ENCODE data around the gene PKN3. TPM values are rescaled to one million over a fixed set of nuclear protein-coding genes. Genes with fewer than 3 reads are reported as not detected.

The PKN3 gene
- total and polyA plus RNA-seq, 2 of the 13 experiments (the other 11 are each of a cell fraction or from before 2014, with no cell fraction given): 10.5 to 13.2 TPM

DNA sequence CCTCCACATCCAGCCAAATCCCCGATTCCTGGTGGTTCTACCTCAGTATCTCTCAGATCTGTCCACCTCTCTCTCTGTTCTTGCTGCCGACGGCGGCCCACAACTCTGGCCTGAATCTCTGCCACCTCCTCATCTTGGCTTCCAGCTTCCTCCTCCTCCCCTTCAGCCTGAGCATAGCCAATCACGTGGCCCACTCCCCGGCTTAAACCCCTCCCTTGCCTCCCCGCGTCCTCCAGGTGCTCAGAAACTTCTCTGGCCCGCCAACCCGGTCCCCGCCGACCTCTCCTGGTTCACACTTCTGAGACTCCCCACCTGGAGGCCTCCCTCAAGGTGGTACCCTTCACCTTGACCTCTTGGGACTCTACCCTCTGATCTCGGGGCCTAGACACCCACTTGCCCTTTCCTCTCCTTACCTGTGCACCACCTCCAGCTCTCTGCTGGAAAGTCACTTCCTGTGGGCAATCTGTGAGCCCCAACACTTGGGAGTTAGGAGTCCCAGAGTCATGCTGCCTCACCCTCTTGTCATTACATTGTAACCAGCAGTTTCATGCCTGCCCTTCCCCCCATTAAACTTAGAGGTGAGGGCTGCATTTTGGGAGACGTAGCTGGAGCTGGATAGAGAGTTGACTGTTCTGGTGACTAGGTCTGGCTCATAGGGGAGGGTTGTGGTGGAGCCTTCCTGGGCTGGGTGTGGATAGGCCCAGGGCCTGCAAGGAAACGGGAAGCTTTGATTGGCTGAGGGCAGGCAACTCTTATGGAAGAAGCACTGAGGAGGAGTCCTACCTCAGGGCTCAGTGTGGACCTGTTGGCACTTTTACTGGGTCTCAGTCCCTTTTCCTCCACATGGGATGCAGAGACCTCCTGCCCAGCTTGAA lies 17.7 kb upstream of the PKN3 start (continued):
- TF ChIP-seq, protein P1, sequence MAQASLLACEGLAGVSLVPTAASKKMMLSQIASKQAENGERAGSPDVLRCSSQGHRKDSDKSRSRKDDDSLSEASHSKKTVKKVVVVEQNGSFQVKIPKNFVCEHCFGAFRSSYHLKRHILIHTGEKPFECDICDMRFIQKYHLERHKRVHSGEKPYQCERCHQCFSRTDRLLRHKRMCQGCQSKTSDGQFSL (CRISPR knock-in tag; IDR thresholded peaks at IDR 0.05): no peak
- TF ChIP-seq NR2F1 (CRISPR knock-in tag; IDR thresholded peaks at IDR 0.05): no peak
- TF ChIP-seq NR1H2 (CRISPR knock-in tag; IDR thresholded peaks at IDR 0.05; ENCODE audit: borderline replicate concordance, low read depth): 0 out of 2 replicates have a peak, but pooled peaks have one; percentile 46
- no peak; the same call in 1 of the 2 replicates for TF ChIP-seq POGZ (CRISPR knock-in tag; IDR thresholded peaks at IDR 0.05)
- no peak for TF ChIP-seq TOE1 (CRISPR knock-in tag; IDR thresholded peaks at IDR 0.05)
- no peak for TF ChIP-seq REL (CRISPR knock-in tag; conservative IDR thresholded peaks at IDR 0.05)
- TF ChIP-seq TAF1 (CRISPR knock-in tag; IDR thresholded peaks at IDR 0.05): peak; percentile 43
- TF ChIP-seq NFYB (CRISPR knock-in tag; IDR thresholded peaks at IDR 0.05): peak; percentile 62
- 0 out of 2 replicates have a peak, but pooled peaks have one; percentile 32 for TF ChIP-seq AKAP8 (CRISPR knock-in tag; IDR thresholded peaks at IDR 0.05)
- TF ChIP-seq RBAK (CRISPR knock-in tag; IDR thresholded peaks at IDR 0.05): no peak
- TF ChIP-seq ZNF781 (CRISPR knock-in tag; IDR thresholded peaks at IDR 0.05; ENCODE audit: borderline replicate concordance, not compliant biosample characterization): no peak
- peak; percentile 93 for TF ChIP-seq ZFX (CRISPR knock-in tag; IDR thresholded peaks at IDR 0.05; ENCODE audit: low read depth)
- TF ChIP-seq ZNF253 (CRISPR knock-in tag; IDR thresholded peaks at IDR 0.05; ENCODE audit: borderline replicate concordance): no peak
- peak; percentile 71 for TF ChIP-seq TBX2 (CRISPR knock-in tag; IDR thresholded peaks at IDR 0.05; ENCODE audit: borderline replicate concordance)
- TF ChIP-seq, protein P2, sequence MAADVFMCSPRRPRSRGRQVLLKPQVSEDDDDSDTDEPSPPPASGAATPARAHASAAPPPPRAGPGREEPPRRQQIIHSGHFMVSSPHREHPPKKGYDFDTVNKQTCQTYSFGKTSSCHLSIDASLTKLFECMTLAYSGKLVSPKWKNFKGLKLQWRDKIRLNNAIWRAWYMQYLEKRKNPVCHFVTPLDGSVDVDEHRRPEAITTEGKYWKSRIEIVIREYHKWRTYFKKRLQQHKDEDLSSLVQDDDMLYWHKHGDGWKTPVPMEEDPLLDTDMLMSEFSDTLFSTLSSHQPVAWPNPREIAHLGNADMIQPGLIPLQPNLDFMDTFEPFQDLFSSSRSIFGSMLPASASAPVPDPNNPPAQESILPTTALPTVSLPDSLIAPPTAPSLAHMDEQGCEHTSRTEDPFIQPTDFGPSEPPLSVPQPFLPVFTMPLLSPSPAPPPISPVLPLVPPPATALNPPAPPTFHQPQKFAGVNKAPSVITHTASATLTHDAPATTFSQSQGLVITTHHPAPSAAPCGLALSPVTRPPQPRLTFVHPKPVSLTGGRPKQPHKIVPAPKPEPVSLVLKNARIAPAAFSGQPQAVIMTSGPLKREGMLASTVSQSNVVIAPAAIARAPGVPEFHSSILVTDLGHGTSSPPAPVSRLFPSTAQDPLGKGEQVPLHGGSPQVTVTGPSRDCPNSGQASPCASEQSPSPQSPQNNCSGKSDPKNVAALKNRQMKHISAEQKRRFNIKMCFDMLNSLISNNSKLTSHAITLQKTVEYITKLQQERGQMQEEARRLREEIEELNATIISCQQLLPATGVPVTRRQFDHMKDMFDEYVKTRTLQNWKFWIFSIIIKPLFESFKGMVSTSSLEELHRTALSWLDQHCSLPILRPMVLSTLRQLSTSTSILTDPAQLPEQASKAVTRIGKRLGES (CRISPR knock-in tag; IDR thresholded peaks at IDR 0.05; ENCODE audit: borderline replicate concordance): no peak
- TF ChIP-seq, protein P3, sequence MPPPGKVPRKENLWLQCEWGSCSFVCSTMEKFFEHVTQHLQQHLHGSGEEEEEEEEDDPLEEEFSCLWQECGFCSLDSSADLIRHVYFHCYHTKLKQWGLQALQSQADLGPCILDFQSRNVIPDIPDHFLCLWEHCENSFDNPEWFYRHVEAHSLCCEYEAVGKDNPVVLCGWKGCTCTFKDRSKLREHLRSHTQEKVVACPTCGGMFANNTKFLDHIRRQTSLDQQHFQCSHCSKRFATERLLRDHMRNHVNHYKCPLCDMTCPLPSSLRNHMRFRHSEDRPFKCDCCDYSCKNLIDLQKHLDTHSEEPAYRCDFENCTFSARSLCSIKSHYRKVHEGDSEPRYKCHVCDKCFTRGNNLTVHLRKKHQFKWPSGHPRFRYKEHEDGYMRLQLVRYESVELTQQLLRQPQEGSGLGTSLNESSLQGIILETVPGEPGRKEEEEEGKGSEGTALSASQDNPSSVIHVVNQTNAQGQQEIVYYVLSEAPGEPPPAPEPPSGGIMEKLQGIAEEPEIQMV (CRISPR knock-in tag; IDR thresholded peaks at IDR 0.05; ENCODE audit: low read depth): no peak
- TF ChIP-seq BORCS8-MEF2B (CRISPR knock-in tag; IDR thresholded peaks at IDR 0.05): 0 out of 2 replicates have a peak, but pooled peaks have one; percentile 40
- no peak for TF ChIP-seq MTA3 (CRISPR knock-in tag; IDR thresholded peaks at IDR 0.05)
- no peak for TF ChIP-seq PLRG1 (conservative IDR thresholded peaks at IDR 0.05)
- no peak for TF ChIP-seq ZNF367 (CRISPR knock-in tag; IDR thresholded peaks at IDR 0.05; ENCODE audit: borderline replicate concordance)
- no peak for TF ChIP-seq IKZF4 (CRISPR knock-in tag; IDR thresholded peaks at IDR 0.05; ENCODE audit: borderline replicate concordance, low read depth, not compliant biosample characterization)
- TF ChIP-seq, protein P4, sequence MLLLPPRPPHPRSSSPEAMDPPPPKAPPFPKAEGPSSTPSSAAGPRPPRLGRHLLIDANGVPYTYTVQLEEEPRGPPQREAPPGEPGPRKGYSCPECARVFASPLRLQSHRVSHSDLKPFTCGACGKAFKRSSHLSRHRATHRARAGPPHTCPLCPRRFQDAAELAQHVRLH (CRISPR knock-in tag; IDR thresholded peaks at IDR 0.05; ENCODE audit: borderline replicate concordance, low read depth): no peak; the same call in 1 of the 2 replicates
- no peak for TF ChIP-seq ZNF225 (CRISPR knock-in tag; IDR thresholded peaks at IDR 0.05)
- TF ChIP-seq HMGA1 (CRISPR knock-in tag; conservative IDR thresholded peaks at IDR 0.05): no peak
- no peak for TF ChIP-seq ZNF766 (CRISPR knock-in tag; IDR thresholded peaks at IDR 0.05; ENCODE audit: borderline replicate concordance)
